Measurements from ENCODE around the gene TRAF7. TPM values are rescaled to one million over a fixed set of nuclear protein-coding genes. Genes with fewer than 3 reads are reported as not detected.

TRAF7 gene
- polyA plus RNA-seq, 1 donor from 2014 or later = 30.9 TPM

DNA sequence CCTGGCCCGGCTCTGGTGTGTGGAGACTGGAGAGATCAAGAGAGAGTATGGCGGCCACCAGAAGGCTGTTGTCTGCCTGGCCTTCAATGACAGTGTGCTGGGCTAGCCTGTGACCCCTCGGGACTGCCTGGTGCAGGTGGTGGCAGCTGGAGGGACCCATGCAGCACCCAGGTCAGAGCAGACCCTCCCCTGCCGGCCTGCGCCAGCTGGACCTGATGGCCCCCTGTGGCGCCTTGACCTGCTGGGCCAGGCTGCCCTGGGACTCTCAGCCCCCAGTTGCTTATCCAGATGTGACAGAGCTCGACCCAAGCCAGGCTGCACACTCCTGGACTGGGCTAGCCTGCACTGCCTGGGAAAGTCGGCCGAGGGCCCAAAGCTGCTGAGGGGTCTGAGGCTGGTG is 53.2 kb downstream of the TRAF7 start:
- Histone ChIP-seq H2AFZ (ENCODE audit: low read depth, low read length) (no peak overlapping the region), H3K27ac (ENCODE audit: low read length) (no peak overlapping the region), H3F3A (ENCODE audit: insufficient read depth, low read length, poor library complexity, severe bottlenecking) (no peaks in the 10 kb centered on the region), H3K9me2 (ENCODE audit: insufficient read depth, low read length) (no peaks in the 10 kb centered on the region), H3K9ac (ENCODE audit: low read length) (no peak overlapping the region), H3K36me3 (ENCODE audit: insufficient read depth, low read length) (peaks cover 6% of the 10 kb centered on the region), H3K4me3 (ENCODE audit: low read length) (no peak overlapping the region), H3K4me2 (ENCODE audit: low read length) (no peak overlapping the region), H3K79me2 (replicated peaks; ENCODE audit: insufficient read depth, low read length) (peaks cover 9% of the 10 kb centered on the region), H3K27me3 (ENCODE audit: insufficient read depth, low read depth, low read length) (no peaks in the 10 kb centered on the region), H3K9me3 (ENCODE audit: low read length) (no peaks in the 10 kb centered on the region), H4K20me1 (ENCODE audit: insufficient read depth) (no peaks in the 10 kb centered on the region)
- TF ChIP-seq POLR2AphosphoS5 (IDR thresholded peaks at IDR 0.05) (no peak), EZH2 (IDR thresholded peaks at IDR 0.05; ENCODE audit: borderline replicate concordance, insufficient read depth, low read length, poor library complexity, severe bottlenecking) (no peak), EP300 (conservative IDR thresholded peaks at IDR 0.05; ENCODE audit: poor library complexity, severe bottlenecking) (no peak), TAF1 (IDR thresholded peaks at IDR 0.05; ENCODE audit: low read depth) (no peak), RAD21 (conservative IDR thresholded peaks at IDR 0.05) (no peak), SMC3 (conservative IDR thresholded peaks at IDR 0.05; ENCODE audit: poor library complexity) (no peak), MXI1 (conservative IDR thresholded peaks at IDR 0.05; ENCODE audit: poor library complexity, severe bottlenecking) (no peak)
- TF ChIP-seq, protein P1, sequence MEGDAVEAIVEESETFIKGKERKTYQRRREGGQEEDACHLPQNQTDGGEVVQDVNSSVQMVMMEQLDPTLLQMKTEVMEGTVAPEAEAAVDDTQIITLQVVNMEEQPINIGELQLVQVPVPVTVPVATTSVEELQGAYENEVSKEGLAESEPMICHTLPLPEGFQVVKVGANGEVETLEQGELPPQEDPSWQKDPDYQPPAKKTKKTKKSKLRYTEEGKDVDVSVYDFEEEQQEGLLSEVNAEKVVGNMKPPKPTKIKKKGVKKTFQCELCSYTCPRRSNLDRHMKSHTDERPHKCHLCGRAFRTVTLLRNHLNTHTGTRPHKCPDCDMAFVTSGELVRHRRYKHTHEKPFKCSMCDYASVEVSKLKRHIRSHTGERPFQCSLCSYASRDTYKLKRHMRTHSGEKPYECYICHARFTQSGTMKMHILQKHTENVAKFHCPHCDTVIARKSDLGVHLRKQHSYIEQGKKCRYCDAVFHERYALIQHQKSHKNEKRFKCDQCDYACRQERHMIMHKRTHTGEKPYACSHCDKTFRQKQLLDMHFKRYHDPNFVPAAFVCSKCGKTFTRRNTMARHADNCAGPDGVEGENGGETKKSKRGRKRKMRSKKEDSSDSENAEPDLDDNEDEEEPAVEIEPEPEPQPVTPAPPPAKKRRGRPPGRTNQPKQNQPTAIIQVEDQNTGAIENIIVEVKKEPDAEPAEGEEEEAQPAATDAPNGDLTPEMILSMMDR (IDR thresholded peaks at IDR 0.05; ENCODE audit: poor library complexity, severe bottlenecking) = no peak
- TF ChIP-seq, protein P2, sequence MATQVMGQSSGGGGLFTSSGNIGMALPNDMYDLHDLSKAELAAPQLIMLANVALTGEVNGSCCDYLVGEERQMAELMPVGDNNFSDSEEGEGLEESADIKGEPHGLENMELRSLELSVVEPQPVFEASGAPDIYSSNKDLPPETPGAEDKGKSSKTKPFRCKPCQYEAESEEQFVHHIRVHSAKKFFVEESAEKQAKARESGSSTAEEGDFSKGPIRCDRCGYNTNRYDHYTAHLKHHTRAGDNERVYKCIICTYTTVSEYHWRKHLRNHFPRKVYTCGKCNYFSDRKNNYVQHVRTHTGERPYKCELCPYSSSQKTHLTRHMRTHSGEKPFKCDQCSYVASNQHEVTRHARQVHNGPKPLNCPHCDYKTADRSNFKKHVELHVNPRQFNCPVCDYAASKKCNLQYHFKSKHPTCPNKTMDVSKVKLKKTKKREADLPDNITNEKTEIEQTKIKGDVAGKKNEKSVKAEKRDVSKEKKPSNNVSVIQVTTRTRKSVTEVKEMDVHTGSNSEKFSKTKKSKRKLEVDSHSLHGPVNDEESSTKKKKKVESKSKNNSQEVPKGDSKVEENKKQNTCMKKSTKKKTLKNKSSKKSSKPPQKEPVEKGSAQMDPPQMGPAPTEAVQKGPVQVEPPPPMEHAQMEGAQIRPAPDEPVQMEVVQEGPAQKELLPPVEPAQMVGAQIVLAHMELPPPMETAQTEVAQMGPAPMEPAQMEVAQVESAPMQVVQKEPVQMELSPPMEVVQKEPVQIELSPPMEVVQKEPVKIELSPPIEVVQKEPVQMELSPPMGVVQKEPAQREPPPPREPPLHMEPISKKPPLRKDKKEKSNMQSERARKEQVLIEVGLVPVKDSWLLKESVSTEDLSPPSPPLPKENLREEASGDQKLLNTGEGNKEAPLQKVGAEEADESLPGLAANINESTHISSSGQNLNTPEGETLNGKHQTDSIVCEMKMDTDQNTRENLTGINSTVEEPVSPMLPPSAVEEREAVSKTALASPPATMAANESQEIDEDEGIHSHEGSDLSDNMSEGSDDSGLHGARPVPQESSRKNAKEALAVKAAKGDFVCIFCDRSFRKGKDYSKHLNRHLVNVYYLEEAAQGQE (IDR thresholded peaks at IDR 0.05; ENCODE audit: borderline replicate concordance) = no peak

DNA sequence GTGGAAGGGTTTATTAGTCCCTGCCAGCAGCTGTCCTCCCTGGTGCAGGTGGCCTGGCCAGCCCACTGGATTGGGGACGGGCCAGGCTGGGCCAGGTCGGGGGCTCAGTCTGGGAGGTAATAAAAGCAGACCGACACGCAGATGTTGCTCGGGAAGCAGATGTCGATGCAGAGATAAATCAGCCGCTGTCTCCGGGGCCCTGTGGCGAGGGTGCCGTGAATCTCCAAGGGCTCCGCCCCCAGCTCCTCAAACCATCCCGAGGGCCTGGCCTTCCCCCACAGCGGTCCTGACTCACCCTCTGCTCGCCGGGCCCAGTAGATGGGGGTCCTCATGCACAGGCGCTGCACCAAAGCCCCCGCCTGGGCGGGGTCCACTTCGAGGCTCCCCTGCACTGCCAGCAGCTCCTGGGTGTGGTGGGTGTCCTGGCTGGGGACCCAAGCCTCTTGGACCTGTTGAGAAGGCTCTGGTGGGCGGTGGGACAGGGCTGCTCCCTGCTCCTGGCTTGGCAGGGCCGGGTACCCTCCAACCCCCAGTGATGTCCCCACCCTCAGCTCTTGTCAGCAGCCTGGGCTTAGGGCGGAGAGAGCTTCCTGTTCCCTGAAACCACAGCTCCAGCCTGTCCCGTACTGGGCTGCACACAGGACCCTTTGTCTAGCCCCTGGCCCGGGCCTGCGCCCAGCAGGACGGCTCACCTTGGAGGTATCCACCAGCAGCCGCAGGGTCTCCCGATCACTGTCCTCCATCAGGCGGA is 53.9 kb downstream of the TRAF7 start:
- Histone ChIP-seq H3K79me2 (replicated peaks; ENCODE audit: insufficient read depth, low read length) (peaks cover 9% of the 10 kb centered on the region), H3K9me2 (ENCODE audit: insufficient read depth, low read length) (no peaks in the 10 kb centered on the region), H3K9me3 (ENCODE audit: low read length) (no peaks in the 10 kb centered on the region), H3F3A (ENCODE audit: insufficient read depth, low read length, poor library complexity, severe bottlenecking) (no peaks in the 10 kb centered on the region), H3K27ac (ENCODE audit: low read length) (no peak overlapping the region), H2AFZ (ENCODE audit: low read depth, low read length) (no peak overlapping the region), H3K9ac (ENCODE audit: low read length) (no peak overlapping the region), H3K27me3 (ENCODE audit: insufficient read depth, low read depth, low read length) (no peaks in the 10 kb centered on the region), H4K20me1 (ENCODE audit: insufficient read depth) (no peaks in the 10 kb centered on the region), H3K36me3 (ENCODE audit: insufficient read depth, low read length) (peaks cover 6% of the 10 kb centered on the region), H3K4me3 (ENCODE audit: low read length) (no peak overlapping the region), H3K4me2 (ENCODE audit: low read length) (no peak overlapping the region)
- TF ChIP-seq EP300 (conservative IDR thresholded peaks at IDR 0.05; ENCODE audit: poor library complexity, severe bottlenecking) (no peak), EZH2 (IDR thresholded peaks at IDR 0.05; ENCODE audit: borderline replicate concordance, insufficient read depth, low read length, poor library complexity, severe bottlenecking) (no peak)
- TF ChIP-seq, protein P2 (IDR thresholded peaks at IDR 0.05; ENCODE audit: borderline replicate concordance) = no peak
- TF ChIP-seq, protein P1 (IDR thresholded peaks at IDR 0.05; ENCODE audit: poor library complexity, severe bottlenecking) = no peak
